HepG2 (cell line): ENCODE results near the gene PGM3. TPM values are rescaled to one million over a fixed set of nuclear protein-coding genes. Genes with fewer than 3 reads are reported as not detected.

ENCODE experiments used
- ATAC-seq: fragments of 200-7000 bp; cut with Tn5 transposase; 3 replicates; pipeline ENCODE4 v1.9.1; 2020; ENCODE audit warnings: mild to moderate bottlenecking, moderate library complexity
- BruUV-seq: library from RNA; stranded (reverse); fragments of 400-500 nt; replicated peaks from 2 replicates; lab custom pipeline; 2021; lab: Mats Ljungman, UMichigan
- CTCF ChIA-PET: fragments of 300-600 bp; formaldehyde crosslinking; extraction: SDS; loops from one replicate; lab custom pipeline; 2021; ENCODE audit warnings: low total read pairs, inconsistent platforms, low intra/inter-chr PET ratio; lab: Yijun Ruan, JAX
- POLR2A ChIA-PET: fragments of 350-600 bp; sonication (Branson Sonifier 250); formaldehyde crosslinking; loops from one replicate; lab custom pipeline; 2020; ENCODE audit warnings: antibody characterized with exemption, inconsistent platforms; lab: Yijun Ruan, JAX
- DNase-seq: peaks from one replicate; pipeline ENCODE4 v3.0.0-alpha.2; 2015; ENCODE audit warnings: low spot score
- FAIRE-seq: peaks from 3 replicates; lab custom pipeline; 2011; peaks lifted over from hg19 to GRCh38; lab: Jason Lieb, UNC
- H2AFZ ChIP-seq: one replicate; pipeline ENCODE4 v1.6.1; 2011; ENCODE audit warnings: low read length, inconsistent platforms
- H3K27ac ChIP-seq: fragments of 300-600 bp; 3 replicates; pipeline ENCODE4 v1.8.0; 2011; ENCODE audit warnings: mixed run types, mild to moderate bottlenecking, mixed read lengths, low read length, inconsistent platforms; ENCODE audit not compliant: insufficient read depth; ENCODE audit errors: extremely low read length
- H3K27me3 ChIP-seq, 2 experiments: fragments of 200-600 bp in 1 of 2; 2 replicates in 1 of 2; 3 replicates in 1 of 2; pipeline versions ENCODE4 v1.6.0 to v1.8.0; 2011; ENCODE audit warnings: low read length in 2 of 2, mild to moderate bottlenecking in 2 of 2, moderate library complexity in 2 of 2, inconsistent platforms in 1 of 2; ENCODE audit not compliant: insufficient read depth in 2 of 2, control insufficient read depth in 1 of 2
- H3K36me3 ChIP-seq, 2 experiments: fragments of 200-600 bp in 1 of 2; replicated peaks in 1 of 2; 2 replicates in 1 of 2; 3 replicates in 1 of 2; pipeline versions ENCODE4 v1.5.1 to v1.8.0; 2011; ENCODE audit warnings: low read length in 2 of 2, inconsistent platforms in 1 of 2; ENCODE audit not compliant: insufficient read depth in 2 of 2, control insufficient read depth in 1 of 2
- H3K4me1 ChIP-seq: 2 replicates; pipeline ENCODE4 v1.5.1; 2012; ENCODE audit warnings: low read length, inconsistent platforms; ENCODE audit not compliant: insufficient read depth
- H3K4me2 ChIP-seq: 2 replicates; pipeline ENCODE4 v1.6.0; 2011; ENCODE audit warnings: low read depth, low read length, inconsistent platforms
- H3K4me3 ChIP-seq, 3 experiments: fragments of 200-600 bp in 1 of 3; sonication (generic), shearing (Covaris generic) in 1 of 3; replicated peaks in 1 of 3; 2 replicates each; pipeline ENCODE4 v1.5.1; 2011 to 2016; ENCODE audit warnings: low read length in 3 of 3, inconsistent platforms in 2 of 3, low read depth in 2 of 3, mild to moderate bottlenecking in 2 of 3, control low read depth in 1 of 3, mixed read lengths in 1 of 3; ENCODE audit not compliant: insufficient read depth in 1 of 3
- H3K79me2 ChIP-seq: one replicate; pipeline ENCODE4 v1.6.1; 2011; ENCODE audit warnings: low read length, inconsistent platforms; ENCODE audit not compliant: insufficient read depth
- H3K9ac ChIP-seq: 2 replicates; pipeline ENCODE4 v1.6.0; 2011; ENCODE audit warnings: mild to moderate bottlenecking, low read depth, low read length, inconsistent platforms; ENCODE audit not compliant: insufficient read depth
- H3K9me3 ChIP-seq: 2 replicates; pipeline ENCODE4 v1.5.1; 2012; ENCODE audit warnings: mild to moderate bottlenecking, low read length
- H4K20me1 ChIP-seq: 2 replicates; pipeline ENCODE4 v1.6.0; 2011; ENCODE audit warnings: inconsistent platforms, mild to moderate bottlenecking, low read length, moderate library complexity; ENCODE audit not compliant: insufficient read depth
- ARID2 ChIP-seq: sonication (generic); formaldehyde crosslinking; IDR thresholded peaks from 2 replicates; pipeline ENCODE4 v1.8.1; 2022; ENCODE audit warnings: mild to moderate bottlenecking, missing genetic modification reagents, borderline replicate concordance
- FOXO1 ChIP-seq: sonication (generic); formaldehyde crosslinking; IDR thresholded peaks from 2 replicates; pipeline ENCODE4 v1.4.0; 2020; ENCODE audit warnings: missing genetic modification reagents
- HOXA5 ChIP-seq: sonication (generic); formaldehyde crosslinking; IDR thresholded peaks from 2 replicates; pipeline ENCODE4 v1.4.0; 2020; ENCODE audit warnings: missing genetic modification reagents
- KAT2B ChIP-seq: fragments of 150-350 bp; IDR thresholded peaks from 2 replicates; pipeline ENCODE4 v1.6.1; 2014; ENCODE audit warnings: low read depth, low read length, borderline replicate concordance
- PAWR ChIP-seq: sonication (generic); formaldehyde crosslinking; IDR thresholded peaks from 2 replicates; pipeline ENCODE4 v1.4.0; 2020; ENCODE audit warnings: missing genetic modification reagents, mild to moderate bottlenecking, borderline replicate concordance
- RAD21 ChIP-seq: fragments of 450-650 bp; formaldehyde crosslinking; IDR thresholded peaks from 2 replicates; pipeline ENCODE4 v1.5.0; 2020; ENCODE audit warnings: mild to moderate bottlenecking
- STAG1 ChIP-seq: sonication (generic); formaldehyde crosslinking; IDR thresholded peaks from 2 replicates; pipeline ENCODE4 v1.4.0; 2020; ENCODE audit warnings: missing genetic modification reagents
- ZNF205 ChIP-seq: IDR thresholded peaks from 2 replicates; pipeline ENCODE4 v1.6.1; 2018; ENCODE audit warnings: missing biosample characterization, missing genetic modification reagents
- ZNF709 ChIP-seq: sonication (generic); formaldehyde crosslinking; IDR thresholded peaks from 2 replicates; pipeline ENCODE4 v1.5.0; 2020; ENCODE audit warnings: mild to moderate bottlenecking, missing genetic modification reagents
- ZNF878 ChIP-seq: sonication (generic); formaldehyde crosslinking; IDR thresholded peaks from 2 replicates; pipeline ENCODE4 v1.8.1; 2023; ENCODE audit warnings: mild to moderate bottlenecking, missing genetic modification reagents, moderate library complexity
- ZZZ3 ChIP-seq: sonication (generic); formaldehyde crosslinking; IDR thresholded peaks from 2 replicates; pipeline ENCODE4 v1.4.0; 2020; ENCODE audit warnings: missing genetic modification reagents, mild to moderate bottlenecking, borderline replicate concordance
- WGBS: methylation state at CpG from one replicate; pipeline ENCODE4 v1.1.6; 2017; ENCODE audit warnings: low lambda C conversion rate; 5-methylcytosine and 5-hydroxymethylcytosine counted together
- in situ Hi-C: cut with HindIII; loops from 2 replicates; pipeline ENCODE4 v1.10.0; 2017; ENCODE audit warnings: low pct_unique_long_range_greater_than_20kb; ENCODE audit not compliant: extremely low pct_ligation_motif_present
- intact Hi-C: fragments of 100-400 bp; cut with micrococcal nuclease; formaldehyde crosslinking; loops from one replicate; pipeline ENCODE4 v1.10.0; 2022; ENCODE audit not compliant: unreplicated experiment
- polyA plus RNA-seq, 8 experiments: library from polyadenylated mRNA; depleted of rRNA in 3 of 8; stranded (reverse) in 7 of 8; unstranded in 1 of 8; fragments of >200 nt; fragmentation: Illumina TruSeq in 4 of 8; extraction: Trizol in 4 of 8; gene quantifications; 2 replicates each; pipeline versions ENCODE4 v1.2.1 to v1.2.3, GENCODE V29; 2011 to 2016; ENCODE audit warnings: low read depth in 4 of 8, missing spikeins in 1 of 8, mixed read lengths in 1 of 8; ENCODE audit not compliant: insufficient read depth in 1 of 8
- total RNA-seq, 5 experiments: library from RNA; depleted of rRNA; stranded (reverse); fragments of >200 nt; fragmentation: Illumina TruSeq; extraction: Trizol; gene quantifications; 2 replicates each; pipeline ENCODE4 v1.2.3, GENCODE V29; 2016; ENCODE audit warnings: low read depth in 1 of 5
- TF ChIP-seq, protein P1 (sequence below): sonication (generic); formaldehyde crosslinking; IDR thresholded peaks from 2 replicates; pipeline ENCODE4 v1.4.0; 2020; ENCODE audit warnings: mild to moderate bottlenecking, missing genetic modification reagents
- TF ChIP-seq, protein P2 (sequence below): sonication (generic); formaldehyde crosslinking; IDR thresholded peaks from 2 replicates; pipeline ENCODE4 v1.5.1; 2020; ENCODE audit warnings: missing genetic modification reagents, mild to moderate bottlenecking, borderline replicate concordance
- TF ChIP-seq, protein P3 (sequence below): sonication (generic); formaldehyde crosslinking; IDR thresholded peaks from 2 replicates; pipeline ENCODE4 v1.8.1; 2023; ENCODE audit warnings: mild to moderate bottlenecking, moderate library complexity, missing genetic modification reagents
- TF ChIP-seq, protein P4 (sequence below): sonication (generic); formaldehyde crosslinking; IDR thresholded peaks from 2 replicates; pipeline ENCODE4 v1.4.0; 2020; ENCODE audit warnings: missing genetic modification reagents
- TF ChIP-seq, protein P5 (sequence below): sonication (generic); formaldehyde crosslinking; IDR thresholded peaks from 2 replicates; pipeline ENCODE4 v1.4.0; 2020; ENCODE audit warnings: missing genetic modification reagents

PGM3 gene
- total and polyA plus RNA-seq, 2 of the 13 experiments (the other 11 are each of a cell fraction or from before 2014, with no cell fraction given), result 72.5 to 163 TPM

DNA sequence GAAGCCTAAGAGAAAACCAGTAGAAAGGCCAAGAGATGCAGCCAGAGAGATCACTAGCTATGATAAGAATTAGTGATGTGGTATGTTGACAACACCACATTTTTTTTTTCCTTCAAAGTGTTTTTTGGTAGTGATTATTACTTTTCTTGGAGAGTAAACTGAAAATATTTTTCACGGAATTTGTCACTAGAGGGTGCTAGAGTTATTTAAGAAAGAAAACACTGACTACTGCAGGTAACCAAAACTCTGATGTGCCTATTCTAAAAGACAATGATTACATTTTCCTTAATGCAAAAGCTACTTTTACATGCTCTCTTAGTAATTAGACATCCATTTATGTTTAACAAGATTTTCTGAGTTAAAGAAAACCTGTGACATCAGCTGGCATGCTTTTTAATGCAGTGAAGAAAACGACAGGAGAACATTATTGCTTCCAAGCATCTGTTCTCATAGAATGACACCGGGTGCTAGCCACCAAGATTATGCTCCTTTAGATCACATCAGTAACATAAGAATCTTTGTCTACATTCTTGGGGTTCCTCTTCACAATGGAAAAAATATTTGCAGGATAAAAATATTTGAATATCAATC, 28.9 kb upstream of the PGM3 start (continued):
- TF ChIP-seq, protein P1, sequence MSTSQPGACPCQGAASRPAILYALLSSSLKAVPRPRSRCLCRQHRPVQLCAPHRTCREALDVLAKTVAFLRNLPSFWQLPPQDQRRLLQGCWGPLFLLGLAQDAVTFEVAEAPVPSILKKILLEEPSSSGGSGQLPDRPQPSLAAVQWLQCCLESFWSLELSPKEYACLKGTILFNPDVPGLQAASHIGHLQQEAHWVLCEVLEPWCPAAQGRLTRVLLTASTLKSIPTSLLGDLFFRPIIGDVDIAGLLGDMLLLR (CRISPR knock-in tag), result no peak
- TF ChIP-seq, protein P2, sequence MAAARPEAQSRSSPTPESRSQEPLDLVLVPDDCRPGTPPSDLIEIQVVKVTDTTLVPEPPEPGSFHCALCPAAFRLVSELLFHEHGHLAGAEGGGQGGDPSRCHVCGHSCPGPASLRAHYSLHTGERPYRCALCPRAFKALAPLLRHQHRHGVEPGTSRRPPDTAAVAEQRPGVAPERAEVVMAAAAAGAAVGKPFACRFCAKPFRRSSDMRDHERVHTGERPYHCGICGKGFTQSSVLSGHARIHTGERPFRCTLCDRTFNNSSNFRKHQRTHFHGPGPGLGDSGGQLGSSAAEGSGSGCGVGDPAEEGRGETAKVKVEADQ (CRISPR knock-in tag), result no peak
- TF ChIP-seq ZNF878 (CRISPR knock-in tag), result no peak
- no peak for TF ChIP-seq ZNF205 (CRISPR knock-in tag)
- peak; percentile 62 for TF ChIP-seq STAG1 (CRISPR knock-in tag)
- no peak for TF ChIP-seq FOXO1 (CRISPR knock-in tag)
- no peak for TF ChIP-seq KAT2B
- TF ChIP-seq RAD21 (CRISPR knock-in tag), result 0 out of 2 replicates have a peak, but pooled peaks have one; percentile 19
- no peak for TF ChIP-seq ZZZ3 (CRISPR knock-in tag)
- TF ChIP-seq, protein P3, sequence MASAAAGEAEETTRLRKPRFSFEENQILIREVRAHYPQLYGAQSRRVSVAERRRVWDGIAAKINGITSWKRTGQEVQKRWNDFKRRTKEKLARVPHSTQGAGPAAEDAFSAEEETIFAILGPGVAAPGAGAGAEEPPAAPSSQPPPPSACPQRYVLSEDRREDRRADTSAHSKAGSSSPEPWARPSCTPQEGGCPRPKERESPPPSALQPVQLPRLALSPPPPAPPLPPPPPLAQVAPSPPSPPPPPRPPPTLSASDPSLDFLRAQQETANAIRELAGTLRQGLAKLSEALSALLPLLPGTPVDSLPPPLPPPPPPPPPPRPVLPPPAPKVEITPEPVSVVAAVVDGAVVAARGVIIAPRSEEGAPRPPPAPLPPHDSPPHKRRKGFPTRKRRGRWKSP, result no peak

DNA sequence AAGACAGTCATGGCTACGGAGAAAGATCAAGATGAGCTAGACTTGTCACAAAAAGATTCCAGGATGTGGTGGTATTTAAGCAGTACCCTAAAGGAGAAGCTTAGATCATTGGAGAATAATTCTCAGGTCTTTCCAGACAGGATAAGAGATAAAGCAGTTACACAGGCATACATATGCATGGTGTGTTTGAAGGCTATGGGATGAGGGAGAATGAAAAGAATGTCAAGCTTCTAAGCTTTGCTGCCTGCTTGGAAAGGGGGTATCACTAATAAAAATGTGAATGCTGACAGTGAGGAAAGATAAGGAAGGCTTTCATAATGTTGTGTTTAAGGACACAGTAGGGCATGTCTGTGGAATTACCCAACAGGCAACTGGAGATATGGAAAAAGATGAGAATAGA, 28.2 kb upstream of the PGM3 start:
- no peak overlapping the region for H3K4me3 ChIP-seq
- ChIA-PET POLR2A (no interaction called here), CTCF (interaction anchor here (1.4 to 2.7 kb wide), 2 partner anchors 291 to 294 kb away, joined by 12 to 14 read pairs; partner anchors contain the start of gene PRSS35)
- H3K79me2 ChIP-seq, result no peaks in the 10 kb centered on the region
- no TSS peak for BruUV-seq
- FAIRE-seq (no peak), ATAC-seq (no peak), DNase-seq (no peak)
- in situ Hi-C loops (loop anchor here (5.0 kb wide), 1 partner anchor 291 kb away; the partner anchor contains the start of gene PRSS35), intact Hi-C loops (no loop called here)
- H3K27ac ChIP-seq, result no peak overlapping the region
- no peaks in the 10 kb centered on the region; a peak in 1 of 5 replicates for H3K27me3 ChIP-seq
- H2AFZ ChIP-seq, result no peak overlapping the region
- no peaks in the 10 kb centered on the region for H3K36me3 ChIP-seq
- no peak overlapping the region for H3K4me2 ChIP-seq
- 4% methylated on average over 1 of the region's 1 CpG for WGBS
- H4K20me1 ChIP-seq, result no peaks in the 10 kb centered on the region
- no peaks in the 10 kb centered on the region for H3K4me1 ChIP-seq
- H3K9ac ChIP-seq, result no peak overlapping the region
- H3K9me3 ChIP-seq, result no peaks in the 10 kb centered on the region
- TF ChIP-seq, protein P4, sequence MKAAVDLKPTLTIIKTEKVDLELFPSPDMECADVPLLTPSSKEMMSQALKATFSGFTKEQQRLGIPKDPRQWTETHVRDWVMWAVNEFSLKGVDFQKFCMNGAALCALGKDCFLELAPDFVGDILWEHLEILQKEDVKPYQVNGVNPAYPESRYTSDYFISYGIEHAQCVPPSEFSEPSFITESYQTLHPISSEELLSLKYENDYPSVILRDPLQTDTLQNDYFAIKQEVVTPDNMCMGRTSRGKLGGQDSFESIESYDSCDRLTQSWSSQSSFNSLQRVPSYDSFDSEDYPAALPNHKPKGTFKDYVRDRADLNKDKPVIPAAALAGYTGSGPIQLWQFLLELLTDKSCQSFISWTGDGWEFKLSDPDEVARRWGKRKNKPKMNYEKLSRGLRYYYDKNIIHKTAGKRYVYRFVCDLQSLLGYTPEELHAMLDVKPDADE (CRISPR knock-in tag), result no peak
- no peak for TF ChIP-seq PAWR (CRISPR knock-in tag)
- no peak for TF ChIP-seq ARID2 (CRISPR knock-in tag)
- TF ChIP-seq HOXA5 (CRISPR knock-in tag), result no peak
- no peak for TF ChIP-seq ZNF709 (CRISPR knock-in tag)
- TF ChIP-seq, protein P5, sequence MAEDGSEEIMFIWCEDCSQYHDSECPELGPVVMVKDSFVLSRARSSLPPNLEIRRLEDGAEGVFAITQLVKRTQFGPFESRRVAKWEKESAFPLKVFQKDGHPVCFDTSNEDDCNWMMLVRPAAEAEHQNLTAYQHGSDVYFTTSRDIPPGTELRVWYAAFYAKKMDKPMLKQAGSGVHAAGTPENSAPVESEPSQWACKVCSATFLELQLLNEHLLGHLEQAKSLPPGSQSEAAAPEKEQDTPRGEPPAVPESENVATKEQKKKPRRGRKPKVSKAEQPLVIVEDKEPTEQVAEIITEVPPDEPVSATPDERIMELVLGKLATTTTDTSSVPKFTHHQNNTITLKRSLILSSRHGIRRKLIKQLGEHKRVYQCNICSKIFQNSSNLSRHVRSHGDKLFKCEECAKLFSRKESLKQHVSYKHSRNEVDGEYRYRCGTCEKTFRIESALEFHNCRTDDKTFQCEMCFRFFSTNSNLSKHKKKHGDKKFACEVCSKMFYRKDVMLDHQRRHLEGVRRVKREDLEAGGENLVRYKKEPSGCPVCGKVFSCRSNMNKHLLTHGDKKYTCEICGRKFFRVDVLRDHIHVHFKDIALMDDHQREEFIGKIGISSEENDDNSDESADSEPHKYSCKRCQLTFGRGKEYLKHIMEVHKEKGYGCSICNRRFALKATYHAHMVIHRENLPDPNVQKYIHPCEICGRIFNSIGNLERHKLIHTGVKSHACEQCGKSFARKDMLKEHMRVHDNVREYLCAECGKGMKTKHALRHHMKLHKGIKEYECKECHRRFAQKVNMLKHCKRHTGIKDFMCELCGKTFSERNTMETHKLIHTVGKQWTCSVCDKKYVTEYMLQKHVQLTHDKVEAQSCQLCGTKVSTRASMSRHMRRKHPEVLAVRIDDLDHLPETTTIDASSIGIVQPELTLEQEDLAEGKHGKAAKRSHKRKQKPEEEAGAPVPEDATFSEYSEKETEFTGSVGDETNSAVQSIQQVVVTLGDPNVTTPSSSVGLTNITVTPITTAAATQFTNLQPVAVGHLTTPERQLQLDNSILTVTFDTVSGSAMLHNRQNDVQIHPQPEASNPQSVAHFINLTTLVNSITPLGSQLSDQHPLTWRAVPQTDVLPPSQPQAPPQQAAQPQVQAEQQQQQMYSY, result no peak
